Cerebellar cortex (tissue), 1 donor: ENCODE data around the gene UBE2N.
"Not testable (repeated sequence)": the region's sequence is repeated elsewhere in the genome, so short reads cannot be mapped to it uniquely, and the experiment has no call there.

Experiments
- DNase-seq: peaks from one replicate; pipeline ENCODE4 v3.0.0-alpha.2; 2015; ENCODE audit warnings: low spot score

Gene UBE2N

GRCh38 chr12:93411060-93411459, 30.7 kb downstream of the UBE2N start:
- not testable (repeated sequence) for DNase-seq

GRCh38 chr12:93409343-93410187, 32.2 kb downstream of the UBE2N start:
- not testable (repeated sequence) for DNase-seq

- DNase-seq = no peak
Measured at GRCh38 chr12:93408813-93409212, 32.9 kb downstream of the UBE2N start.

GRCh38 chr12:93407963-93408283, 33.8 kb downstream of the UBE2N start:
- DNase-seq = no peak

GRCh38 chr12:93407054-93407962, 34.4 kb downstream of the UBE2N start:
- DNase-seq = no peak

GRCh38 chr12:93404961-93405849, 36.5 kb downstream of the UBE2N start:
- no peak for DNase-seq

- DNase-seq = no peak
Measured at GRCh38 chr12:93403988-93404803, 37.6 kb downstream of the UBE2N start.

- DNase-seq = no peak
Measured at GRCh38 chr12:93402333-93403311, 39.1 kb downstream of the UBE2N start.

GRCh38 chr12:93399183-93399863, 42.4 kb downstream of the UBE2N start:
- not testable (repeated sequence) for DNase-seq

- no peak for DNase-seq
Measured at GRCh38 chr12:93397412-93397811, 44.3 kb downstream of the UBE2N start.

GRCh38 chr12:93393425-93393824, 48.3 kb downstream of the UBE2N start:
- no peak for DNase-seq

GRCh38 chr12:93390549-93391297, 51.0 kb downstream of the UBE2N start:
- no peak for DNase-seq

GRCh38 chr12:93390031-93390430, 51.7 kb downstream of the UBE2N start:
- no peak for DNase-seq

- no peak for DNase-seq
Measured at GRCh38 chr12:93387780-93388179, 54.0 kb downstream of the UBE2N start.

GRCh38 chr12:93381976-93382437, 59.7 kb downstream of the UBE2N start:
- DNase-seq = not testable (repeated sequence)

GRCh38 chr12:93381161-93381975, 60.4 kb downstream of the UBE2N start:
- DNase-seq = no peak

GRCh38 chr12:93380480-93381121, 61.1 kb downstream of the UBE2N start:
- peak; percentile 34 for DNase-seq
